K562 (cell line): ENCODE measurements around the gene GSDME. TPM values are rescaled to one million over a fixed set of nuclear protein-coding genes. Genes with fewer than 3 reads are reported as not detected.

Experiments
- ATAC-seq: fragments of 200-7000 bp; cut with Tn5 transposase; 3 replicates; pipeline ENCODE4 v1.9.1; 2020; ENCODE audit warnings: moderate library complexity
- BruUV-seq: library from RNA; stranded (reverse); fragments of 400-500 nt; replicated peaks from 2 replicates; lab custom pipeline; 2021; lab: Mats Ljungman, UMichigan
- CTCF ChIA-PET: fragments of 300-600 bp; formaldehyde crosslinking; extraction: SDS; loops from one replicate; lab custom pipeline; 2021; ENCODE audit warnings: low intra/inter-chr PET ratio; lab: Yijun Ruan, JAX
- POLR2A ChIA-PET: fragments of 300-600, 350-650 bp; sonication (Branson Sonifier 250); formaldehyde crosslinking; extraction: SDS; loops from one replicate; lab custom pipeline; 2021; ENCODE audit warnings: antibody characterized with exemption, inconsistent platforms; lab: Yijun Ruan, JAX
- DNase-seq, 4 experiments: peaks; one replicate each; pipeline versions ENCODE4 v3.0.0 to v3.0.0-alpha.2; 2011 to 2018; ENCODE audit warnings: low spot score in 3 of 4, mixed read lengths in 3 of 4; ENCODE audit errors: extremely low read depth in 1 of 4
- FAIRE-seq: peaks from 2 replicates; lab custom pipeline; 2011; peaks lifted over from hg19 to GRCh38; lab: Jason Lieb, UNC
- H2AFZ ChIP-seq: 2 replicates; pipeline ENCODE4 v1.6.0; 2011; ENCODE audit warnings: low read depth, low read length, control low read depth, inconsistent platforms
- H3K27ac ChIP-seq: fragments of 200-600 bp; 3 replicates; pipeline ENCODE4 v1.8.0; 2011; ENCODE audit warnings: low read depth, mild to moderate bottlenecking, control low read depth, inconsistent platforms, low read length, moderate library complexity, mixed read lengths; ENCODE audit errors: extremely low read depth
- H3K27me3 ChIP-seq, 2 experiments: fragments of 300-600 bp in 1 of 2; 2 replicates in 1 of 2; 3 replicates in 1 of 2; pipeline versions ENCODE4 v1.6.0 to v1.8.0; 2011; ENCODE audit warnings: inconsistent platforms in 2 of 2, low read length in 2 of 2, mild to moderate bottlenecking in 1 of 2, mixed read lengths in 1 of 2, moderate library complexity in 1 of 2; ENCODE audit not compliant: control insufficient read depth in 2 of 2, insufficient read depth in 2 of 2
- H3K36me3 ChIP-seq: fragments of 300-600 bp; 3 replicates; pipeline ENCODE4 v1.8.0; 2011; ENCODE audit warnings: mild to moderate bottlenecking, low read length, inconsistent platforms; ENCODE audit not compliant: control insufficient read depth, insufficient read depth
- H3K4me1 ChIP-seq, 2 experiments: fragments of 200-600 bp in 1 of 2; replicated peaks in 1 of 2; 2 replicates in 1 of 2; 3 replicates in 1 of 2; pipeline versions ENCODE4 v1.5.1 to v1.8.0; 2011; ENCODE audit warnings: inconsistent platforms in 2 of 2, low read length in 2 of 2, mild to moderate bottlenecking in 1 of 2, mixed read lengths in 1 of 2, moderate library complexity in 1 of 2; ENCODE audit not compliant: control insufficient read depth in 2 of 2, insufficient read depth in 2 of 2
- H3K4me2 ChIP-seq: 2 replicates; pipeline ENCODE4 v1.6.1; 2011; ENCODE audit warnings: low read length, control low read depth, inconsistent platforms, mixed read lengths; ENCODE audit not compliant: insufficient read depth
- H3K4me3 ChIP-seq: fragments of 200-600 bp; sonication (generic), shearing (Covaris generic); 2 replicates; pipeline ENCODE4 v1.5.1; 2016; ENCODE audit warnings: control low read depth, inconsistent platforms
- H3K79me2 ChIP-seq: fragments of 200-600 bp; 3 replicates; pipeline ENCODE4 v1.8.0; 2011; ENCODE audit warnings: low read length, inconsistent platforms; ENCODE audit not compliant: control insufficient read depth, insufficient read depth
- H3K9ac ChIP-seq, 2 experiments: 2 replicates each; pipeline versions ENCODE4 v1.6.0 to v1.6.1; 2011; ENCODE audit warnings: low read depth in 2 of 2, low read length in 2 of 2, control low read depth in 1 of 2, inconsistent platforms in 1 of 2, mild to moderate bottlenecking in 1 of 2, mixed read lengths in 1 of 2; ENCODE audit not compliant: insufficient read depth in 1 of 2
- H3K9me1 ChIP-seq: one replicate; pipeline ENCODE4 v1.6.0; 2011; ENCODE audit warnings: inconsistent platforms, mild to moderate bottlenecking, low read length, moderate library complexity; ENCODE audit not compliant: control insufficient read depth, insufficient read depth
- H3K9me3 ChIP-seq: replicated peaks from 2 replicates; pipeline ENCODE4 v1.5.1; 2011; ENCODE audit warnings: low read depth, low read length, inconsistent platforms; ENCODE audit not compliant: control insufficient read depth, insufficient read depth
- H4K20me1 ChIP-seq: replicated peaks from 2 replicates; pipeline ENCODE4 v1.6.1; 2011; ENCODE audit warnings: low read length, inconsistent platforms, mixed read lengths; ENCODE audit not compliant: control insufficient read depth, insufficient read depth
- CBFB ChIP-seq: sonication (generic); formaldehyde crosslinking; IDR thresholded peaks from 2 replicates; pipeline ENCODE4 v1.4.0; 2020; ENCODE audit warnings: mild to moderate bottlenecking, missing genetic modification reagents
- CTBP1 ChIP-seq: fragments of 450-650 bp; IDR thresholded peaks from 2 replicates; pipeline ENCODE4 v1.6.1; 2016; ENCODE audit warnings: borderline replicate concordance
- GTF2E2 ChIP-seq: fragments of 200-800 bp; sonication (Bioruptor generic); IDR thresholded peaks from 2 replicates; pipeline ENCODE4 v1.6.1; 2016; ENCODE audit warnings: missing genetic modification characterization, missing compliant biosample characterization
- HCFC1 ChIP-seq: IDR thresholded peaks from 2 replicates; pipeline ENCODE4 v1.6.1; 2012; ENCODE audit warnings: low read depth, low read length, improper control_type of control experiment
- RBM34 ChIP-seq: fragments of 200-400 bp; formaldehyde crosslinking; IDR thresholded peaks from 2 replicates; pipeline ENCODE4 v1.6.1; 2018; ENCODE audit warnings: low read length, borderline replicate concordance; ENCODE audit not compliant: insufficient read depth
- ZNF184 ChIP-seq: sonication (generic); formaldehyde crosslinking; IDR thresholded peaks from 2 replicates; pipeline ENCODE4 v1.5.0; 2020; ENCODE audit warnings: missing genetic modification reagents
- ZSCAN32 ChIP-seq: fragments of 450-650 bp; formaldehyde crosslinking; IDR thresholded peaks from 2 replicates; pipeline ENCODE4 v1.4.0; 2020; ENCODE audit warnings: mild to moderate bottlenecking, moderate library complexity
- WGBS: fragments of 100-300 bp; shearing (Covaris generic); methylation state at CpG from one replicate; pipeline ENCODE4 v1.1.6; 2016; ENCODE audit warnings: low coverage, mixed read lengths; ENCODE audit not compliant: insufficient coverage; ENCODE audit errors: missing lambda C conversion rate; 5-methylcytosine and 5-hydroxymethylcytosine counted together
- in situ Hi-C: fragments of 300-500 bp; cut with MboI; formaldehyde crosslinking; loops from 4 replicates; pipeline ENCODE4 v1.15.0; 2018; ENCODE audit warnings: inconsistent platforms, mixed read lengths
- intact Hi-C: fragments of 100-400 bp; cut with micrococcal nuclease; formaldehyde crosslinking; loops from 2 replicates; pipeline ENCODE4 v1.14.2; 2022
- polyA plus RNA-seq, 8 experiments: library from polyadenylated mRNA; depleted of rRNA in 4 of 8; stranded (reverse) in 5 of 8; unstranded in 3 of 8; fragments of >200 nt; fragmentation: Nextera tagmentation in 2 of 8; fragmentation: Illumina TruSeq in 1 of 8; extraction: Ambion mirVana in 2 of 8; extraction: Trizol in 1 of 8; gene quantifications; 2 replicates each; pipeline versions ENCODE4 v1.2.1 to v1.2.3, GENCODE V29; 2011 to 2014; ENCODE audit warnings: inconsistent platforms in 1 of 8, missing spikeins in 1 of 8
- total RNA-seq, 7 experiments: library from RNA; depleted of rRNA in 6 of 7; stranded (reverse); fragments of >200 nt in 6 of 7; fragmentation: Illumina TruSeq in 2 of 7; extraction: Trizol in 2 of 7; gene quantifications; 2 replicates each; pipeline versions ENCODE4 v1.2.1 to v1.2.3, GENCODE V29; 2011 to 2021; ENCODE audit warnings: low replicate concordance in 1 of 7
- TF ChIP-seq, protein P1 (sequence below): IDR thresholded peaks from 2 replicates; pipeline ENCODE4 v1.6.1; 2011; ENCODE audit not compliant: insufficient read length; ENCODE audit errors: extremely low read depth
- TF ChIP-seq, protein P2 (sequence below): fragments of 450-650 bp; formaldehyde crosslinking; IDR thresholded peaks from 2 replicates; pipeline ENCODE4 v1.4.0; 2020; ENCODE audit warnings: mild to moderate bottlenecking, moderate library complexity
- TF ChIP-seq, protein P3 (sequence below): IDR thresholded peaks from 2 replicates; pipeline ENCODE4 v1.6.1; 2014; ENCODE audit warnings: antibody characterized with exemption
- TF ChIP-seq, protein P4 (sequence below): IDR thresholded peaks from 3 replicates; pipeline ENCODE4 v1.6.1; 2011; ENCODE audit warnings: borderline replicate concordance, mild to moderate bottlenecking; ENCODE audit not compliant: insufficient read length, insufficient read depth

Gene GSDME
- total and polyA plus RNA-seq, 9 of the 15 experiments (the other 6 are each of a cell fraction or from before 2014, with no cell fraction given) = 0.37 to 1.9 (median 0.62) TPM

DNA sequence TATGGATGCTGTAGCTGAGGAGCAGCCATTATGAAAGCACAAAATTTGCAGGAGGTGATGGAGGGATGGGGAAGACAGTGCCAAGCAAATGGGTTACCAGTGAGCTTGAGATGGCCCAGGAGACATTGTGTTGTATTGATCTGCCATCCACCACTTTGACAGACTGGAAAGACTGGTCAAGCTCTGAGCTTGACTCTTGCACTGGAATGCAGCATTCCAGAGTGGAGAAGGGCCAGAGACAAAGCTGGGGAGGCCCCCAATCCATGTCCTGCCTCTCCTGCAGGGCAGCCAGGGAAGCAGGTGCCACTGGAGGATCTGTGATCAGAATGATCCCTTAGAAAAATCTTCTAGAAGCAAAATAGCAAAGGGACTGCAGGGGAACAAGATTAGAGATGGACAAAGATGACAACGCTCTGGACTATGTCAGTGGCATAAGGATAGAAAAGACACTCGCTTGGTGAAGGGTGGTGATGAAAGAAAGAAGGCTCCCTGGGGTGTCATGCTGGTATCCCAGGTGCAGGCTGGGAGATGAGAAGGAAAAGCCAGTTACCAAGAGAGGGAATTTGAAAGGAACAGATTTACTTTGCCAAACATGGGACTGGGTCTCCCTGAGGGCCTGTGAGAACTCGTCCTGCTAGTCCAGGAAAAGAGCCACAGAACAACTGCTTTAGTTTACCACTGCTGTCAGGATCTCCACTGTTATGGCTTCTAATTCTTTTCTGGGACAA lies 5.0 kb downstream of the GSDME start:
- H3K79me2 ChIP-seq = no peaks in the 10 kb centered on the region
- no peaks in the 10 kb centered on the region for H3K9me1 ChIP-seq
- in situ Hi-C loops = no loop called here
- H3K4me2 ChIP-seq = no peak overlapping the region
- intact Hi-C loops = no loop called here
- no peaks in the 10 kb centered on the region for H4K20me1 ChIP-seq
- DNase-seq (no peak), ATAC-seq (no peak)
- TF ChIP-seq ZSCAN32 (CRISPR knock-in tag) = no peak
- TF ChIP-seq, protein P1, sequence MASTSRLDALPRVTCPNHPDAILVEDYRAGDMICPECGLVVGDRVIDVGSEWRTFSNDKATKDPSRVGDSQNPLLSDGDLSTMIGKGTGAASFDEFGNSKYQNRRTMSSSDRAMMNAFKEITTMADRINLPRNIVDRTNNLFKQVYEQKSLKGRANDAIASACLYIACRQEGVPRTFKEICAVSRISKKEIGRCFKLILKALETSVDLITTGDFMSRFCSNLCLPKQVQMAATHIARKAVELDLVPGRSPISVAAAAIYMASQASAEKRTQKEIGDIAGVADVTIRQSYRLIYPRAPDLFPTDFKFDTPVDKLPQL = no peak
- no peak for TF ChIP-seq ZNF184 (CRISPR knock-in tag)
- no peak for TF ChIP-seq GTF2E2 (tag)
- TF ChIP-seq RBM34 = no peak
- no peak for TF ChIP-seq CBFB
- TF ChIP-seq, protein P2, sequence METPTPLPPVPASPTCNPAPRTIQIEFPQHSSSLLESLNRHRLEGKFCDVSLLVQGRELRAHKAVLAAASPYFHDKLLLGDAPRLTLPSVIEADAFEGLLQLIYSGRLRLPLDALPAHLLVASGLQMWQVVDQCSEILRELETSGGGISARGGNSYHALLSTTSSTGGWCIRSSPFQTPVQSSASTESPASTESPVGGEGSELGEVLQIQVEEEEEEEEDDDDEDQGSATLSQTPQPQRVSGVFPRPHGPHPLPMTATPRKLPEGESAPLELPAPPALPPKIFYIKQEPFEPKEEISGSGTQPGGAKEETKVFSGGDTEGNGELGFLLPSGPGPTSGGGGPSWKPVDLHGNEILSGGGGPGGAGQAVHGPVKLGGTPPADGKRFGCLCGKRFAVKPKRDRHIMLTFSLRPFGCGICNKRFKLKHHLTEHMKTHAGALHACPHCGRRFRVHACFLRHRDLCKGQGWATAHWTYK (CRISPR knock-in tag) = no peak
- no peak for TF ChIP-seq CTBP1
- TF ChIP-seq, protein P3, sequence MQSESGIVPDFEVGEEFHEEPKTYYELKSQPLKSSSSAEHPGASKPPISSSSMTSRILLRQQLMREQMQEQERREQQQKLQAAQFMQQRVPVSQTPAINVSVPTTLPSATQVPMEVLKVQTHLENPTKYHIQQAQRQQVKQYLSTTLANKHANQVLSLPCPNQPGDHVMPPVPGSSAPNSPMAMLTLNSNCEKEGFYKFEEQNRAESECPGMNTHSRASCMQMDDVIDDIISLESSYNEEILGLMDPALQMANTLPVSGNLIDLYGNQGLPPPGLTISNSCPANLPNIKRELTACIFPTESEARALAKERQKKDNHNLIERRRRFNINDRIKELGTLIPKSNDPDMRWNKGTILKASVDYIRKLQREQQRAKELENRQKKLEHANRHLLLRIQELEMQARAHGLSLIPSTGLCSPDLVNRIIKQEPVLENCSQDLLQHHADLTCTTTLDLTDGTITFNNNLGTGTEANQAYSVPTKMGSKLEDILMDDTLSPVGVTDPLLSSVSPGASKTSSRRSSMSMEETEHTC = no peak
- TF ChIP-seq HCFC1 = no peak
- TF ChIP-seq, protein P4, sequence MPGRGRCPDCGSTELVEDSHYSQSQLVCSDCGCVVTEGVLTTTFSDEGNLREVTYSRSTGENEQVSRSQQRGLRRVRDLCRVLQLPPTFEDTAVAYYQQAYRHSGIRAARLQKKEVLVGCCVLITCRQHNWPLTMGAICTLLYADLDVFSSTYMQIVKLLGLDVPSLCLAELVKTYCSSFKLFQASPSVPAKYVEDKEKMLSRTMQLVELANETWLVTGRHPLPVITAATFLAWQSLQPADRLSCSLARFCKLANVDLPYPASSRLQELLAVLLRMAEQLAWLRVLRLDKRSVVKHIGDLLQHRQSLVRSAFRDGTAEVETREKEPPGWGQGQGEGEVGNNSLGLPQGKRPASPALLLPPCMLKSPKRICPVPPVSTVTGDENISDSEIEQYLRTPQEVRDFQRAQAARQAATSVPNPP = no peak
- TF ChIP-seq, all 486 proteins: peak for 0
- Histone ChIP-seq H2AFZ (no peak overlapping the region), H3K4me1 (peaks cover 2 to 8% of the 10 kb centered on the region in 2 experiments; a peak in 3 of 5 replicates), H3K27ac (no peak overlapping the region), H3K9me3 (no peaks in the 10 kb centered on the region), H3K36me3 (no peaks in the 10 kb centered on the region), H3K9ac (no peak overlapping the region), H3K4me3 (no peak overlapping the region), H3K27me3 (peaks cover 16 to 30% of the 10 kb centered on the region in 2 experiments)
- ChIA-PET CTCF (no interaction called here), POLR2A (interaction anchor here (1.3 to 1.5 kb wide), 3 partner anchors 8 to 11 kb away, joined by 3 to 4 read pairs (median 4); no protein-coding TSS in a partner anchor)
- WGBS = 4% methylated on average over 3 of the region's 3 CpGs
- no TSS peak for BruUV-seq
- no peak for FAIRE-seq
